GM19099 (cell line): Measurements from ENCODE around the gene PLEKHH2.

Source experiments
- POLR2A ChIP-seq: IDR thresholded peaks from 3 replicates; pipeline ENCODE4 v1.6.1; 2011; ENCODE audit warnings: low read depth; ENCODE audit not compliant: insufficient read length; ENCODE audit errors: extremely low read depth

Gene PLEKHH2

DNA sequence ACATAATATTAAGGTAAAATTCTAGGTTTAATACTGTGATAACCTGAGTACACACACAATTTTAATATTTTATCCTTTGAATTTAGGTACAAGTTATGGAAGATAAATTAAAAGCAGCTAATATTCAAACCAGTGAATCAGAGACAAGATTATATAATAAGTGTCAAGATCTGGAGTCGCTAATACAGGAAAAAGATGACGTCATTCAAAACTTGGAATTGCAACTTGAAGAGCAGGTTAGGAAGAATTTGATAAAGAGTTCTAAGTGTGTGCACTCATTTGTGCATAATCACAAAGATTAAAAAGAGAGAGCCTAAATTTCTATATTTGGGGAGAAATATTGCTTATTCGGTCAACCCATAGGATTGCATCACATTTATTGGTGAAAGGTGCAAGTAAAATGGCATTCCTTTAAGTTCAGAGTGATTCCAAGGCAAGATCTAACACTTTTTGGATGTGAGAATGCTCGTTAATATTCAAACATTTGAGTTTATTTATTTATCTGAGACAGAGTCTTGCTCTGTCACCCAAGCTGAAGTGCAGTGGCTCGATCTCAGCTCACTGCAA lies 55.5 kb downstream of the PLEKHH2 start:
- no peak for TF ChIP-seq POLR2A

DNA sequence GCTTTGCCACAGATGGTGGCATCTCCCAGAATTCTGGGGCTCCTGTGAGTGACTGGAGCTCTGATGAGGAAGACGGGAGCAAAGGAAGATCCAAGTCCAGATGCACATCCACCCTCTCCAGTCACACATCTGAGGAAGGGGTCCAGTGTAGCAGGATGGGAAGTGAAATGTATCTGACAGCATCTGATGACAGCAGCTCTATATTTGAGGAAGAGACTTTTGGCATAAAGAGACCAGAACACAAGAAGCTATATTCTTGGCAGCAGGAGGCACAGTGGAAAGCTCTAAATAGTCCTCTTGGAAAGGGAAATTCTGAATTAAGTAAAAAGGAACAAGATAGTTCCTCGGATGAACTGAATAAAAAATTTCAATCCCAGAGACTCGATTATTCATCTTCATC lies 62.7 kb downstream of the PLEKHH2 start:
- no peak for TF ChIP-seq POLR2A

DNA sequence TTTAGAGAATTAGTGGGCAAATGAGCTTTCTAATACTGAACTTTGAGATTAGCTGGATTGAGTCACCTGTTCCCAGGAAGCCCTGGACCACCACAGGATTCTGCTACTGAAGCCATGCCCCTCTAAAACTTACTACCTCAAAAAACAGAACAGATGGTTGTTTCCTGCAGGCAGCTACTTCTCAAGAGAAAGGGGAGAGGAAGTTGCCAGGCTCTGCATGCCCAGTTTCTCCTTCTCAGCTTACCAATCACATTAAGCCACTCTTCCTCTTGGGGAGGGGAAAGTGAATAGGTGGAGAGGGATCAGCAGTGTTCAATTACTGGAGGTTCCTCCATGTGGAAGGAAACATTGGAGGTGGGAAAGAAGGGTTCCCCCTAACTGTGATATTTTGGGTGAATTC lies 64.1 kb downstream of the PLEKHH2 start:
- no peak for TF ChIP-seq POLR2A

DNA sequence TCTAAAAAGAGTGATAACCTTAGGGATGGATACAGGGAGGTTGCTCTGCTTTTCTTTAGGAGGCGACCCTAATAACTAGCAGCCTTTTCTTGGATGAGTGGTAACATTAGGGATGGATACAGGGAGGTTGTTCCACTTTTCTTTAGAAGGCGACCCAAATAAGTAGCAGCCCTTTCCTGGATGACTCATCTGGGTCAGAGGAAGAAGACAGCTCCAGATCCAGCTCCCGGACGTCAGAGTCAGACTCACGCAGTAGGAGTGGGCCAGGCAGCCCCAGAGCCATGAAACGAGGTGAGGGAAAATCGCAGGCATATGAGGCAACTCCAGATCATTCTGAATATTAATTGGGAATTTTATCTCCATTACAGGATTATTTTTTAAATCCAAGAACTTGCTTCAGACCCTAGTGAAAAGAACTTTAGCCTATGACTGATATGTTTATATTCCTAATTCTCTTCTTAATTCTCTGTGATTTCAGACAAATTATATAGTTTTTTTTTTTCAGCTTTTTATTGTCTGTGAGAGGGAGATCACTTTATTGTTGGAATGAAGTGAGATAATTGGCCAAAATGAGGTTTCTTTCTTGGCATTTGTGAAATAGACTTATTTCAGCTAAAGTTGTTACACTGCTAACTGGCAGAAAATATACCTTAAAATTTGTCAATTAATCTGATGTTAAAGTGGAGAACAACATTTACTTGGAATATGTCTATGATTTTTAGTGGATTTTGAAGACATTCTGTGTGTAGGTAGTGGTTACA lies 70.4 kb downstream of the PLEKHH2 start:
- no peak for TF ChIP-seq POLR2A

- no peak for TF ChIP-seq POLR2A
Measured at GRCh38 chr2:43708178-43708577, 71.1 kb downstream of the PLEKHH2 start.

DNA sequence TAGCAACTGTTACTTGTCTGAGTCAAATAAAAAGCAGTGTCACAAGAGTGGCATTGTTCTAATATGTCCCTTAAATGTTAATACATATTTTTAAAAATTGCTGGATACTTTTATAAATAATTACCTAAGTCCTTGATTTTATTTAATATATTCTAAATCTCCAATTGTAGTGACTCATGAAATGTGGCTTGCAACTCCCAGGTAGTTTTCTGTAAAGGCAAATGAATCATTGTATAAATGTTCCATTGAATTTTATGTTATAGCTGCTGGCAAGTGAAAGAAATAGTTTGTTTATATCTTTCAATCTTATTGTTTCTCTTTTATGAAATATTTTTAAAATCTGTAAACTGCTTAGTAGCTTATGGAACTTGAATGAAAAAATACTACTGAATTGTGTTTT lies 71.8 kb downstream of the PLEKHH2 start:
- TF ChIP-seq POLR2A, result no peak

DNA sequence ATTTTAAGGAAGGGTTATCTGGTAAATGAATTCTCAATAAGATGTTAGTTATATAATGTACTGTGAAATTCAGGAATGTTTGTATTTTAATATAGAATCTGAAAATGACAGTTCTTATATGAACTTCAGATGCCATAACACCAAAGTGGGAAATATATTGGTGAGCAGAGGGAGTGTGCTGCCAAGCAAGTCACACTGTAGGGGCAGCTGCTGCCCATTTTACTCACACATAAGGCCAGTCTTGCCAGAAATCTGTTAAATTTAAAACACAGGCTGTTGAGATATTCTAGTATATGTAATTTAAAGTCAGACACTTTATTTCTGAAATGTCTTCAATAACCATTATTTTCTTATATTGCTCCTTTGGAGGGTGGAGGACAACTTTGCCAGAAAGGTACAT lies 73.8 kb downstream of the PLEKHH2 start:
- no peak for TF ChIP-seq POLR2A

- TF ChIP-seq POLR2A, result no peak
Measured at GRCh38 chr2:43714164-43714563, 77.1 kb downstream of the PLEKHH2 start.

- no peak for TF ChIP-seq POLR2A
Measured at GRCh38 chr2:43715300-43716098, 78.4 kb downstream of the PLEKHH2 start.

DNA sequence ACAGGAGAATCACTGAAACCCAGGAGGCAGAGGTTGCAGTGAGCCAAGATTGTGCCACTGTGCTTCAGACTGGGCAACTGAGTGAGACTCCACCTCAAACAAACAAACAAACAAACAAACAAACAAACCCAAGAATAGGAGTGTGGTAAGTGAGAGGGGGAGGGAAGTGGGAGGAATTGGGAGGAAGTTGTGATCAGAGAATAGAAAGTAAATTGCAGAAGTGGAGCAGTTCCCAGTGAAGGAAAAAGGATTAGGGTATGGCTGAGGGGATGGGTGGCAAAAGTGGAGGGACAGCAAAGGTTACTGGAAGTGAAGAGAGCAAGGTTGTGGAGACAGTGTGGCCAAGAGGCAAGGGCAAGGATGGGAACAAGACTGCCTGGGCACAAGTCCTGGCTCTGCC lies 80.3 kb downstream of the PLEKHH2 start:
- TF ChIP-seq POLR2A, result no peak

DNA sequence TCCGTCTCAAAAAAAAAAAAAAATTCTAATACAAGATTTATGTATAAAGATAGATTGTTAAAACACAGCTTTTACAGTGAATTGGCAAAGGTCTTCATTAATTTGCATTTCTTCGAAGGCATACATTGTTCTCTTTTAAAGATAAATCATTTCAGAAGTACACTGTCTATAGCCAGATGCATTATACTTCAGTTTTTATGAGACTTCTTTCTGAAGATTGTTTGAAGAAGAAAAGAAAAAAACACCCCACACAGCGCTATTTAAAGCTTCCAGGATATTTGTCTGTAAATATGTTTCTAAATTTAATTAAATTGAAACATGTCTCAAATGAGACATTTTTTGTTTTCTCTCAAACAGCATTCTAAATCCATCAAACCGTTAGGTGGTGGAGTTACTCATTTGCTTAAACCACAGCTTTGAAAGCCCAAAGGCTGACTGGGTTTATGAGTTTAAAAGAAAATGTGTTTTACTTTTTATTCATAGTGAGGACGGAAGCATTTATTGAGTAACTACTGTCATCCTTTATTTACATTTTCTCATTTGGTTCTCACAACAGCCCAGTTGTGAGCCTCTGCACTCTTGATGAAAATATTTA lies 81.6 kb downstream of the PLEKHH2 start:
- TF ChIP-seq POLR2A, result no peak

- TF ChIP-seq POLR2A, result no peak
Measured at GRCh38 chr2:43724728-43725526, 87.9 kb downstream of the PLEKHH2 start.

- no peak for TF ChIP-seq POLR2A
Measured at GRCh38 chr2:43725711-43726246, 88.7 kb downstream of the PLEKHH2 start.

DNA sequence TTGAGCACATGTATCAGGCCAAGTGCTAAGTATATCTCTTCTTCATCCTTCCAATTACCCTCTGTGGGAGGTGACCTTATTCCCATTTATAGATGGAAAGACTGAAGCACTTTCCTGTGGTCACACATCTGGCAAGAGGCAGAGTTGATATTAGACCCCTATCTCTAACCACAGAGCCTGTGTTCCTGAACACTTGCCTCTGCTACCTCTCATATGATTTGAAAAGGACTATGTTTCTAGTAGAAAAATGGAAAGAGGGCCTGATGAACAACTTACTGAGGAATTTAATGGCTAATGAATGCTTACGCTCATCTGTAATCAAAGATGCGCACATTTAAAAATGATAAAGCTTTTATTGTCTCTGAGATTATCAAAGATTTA lies 90.6 kb downstream of the PLEKHH2 start:
- no peak for TF ChIP-seq POLR2A
